ENCODE results near the gene BPTF.

BPTF gene

DNA sequence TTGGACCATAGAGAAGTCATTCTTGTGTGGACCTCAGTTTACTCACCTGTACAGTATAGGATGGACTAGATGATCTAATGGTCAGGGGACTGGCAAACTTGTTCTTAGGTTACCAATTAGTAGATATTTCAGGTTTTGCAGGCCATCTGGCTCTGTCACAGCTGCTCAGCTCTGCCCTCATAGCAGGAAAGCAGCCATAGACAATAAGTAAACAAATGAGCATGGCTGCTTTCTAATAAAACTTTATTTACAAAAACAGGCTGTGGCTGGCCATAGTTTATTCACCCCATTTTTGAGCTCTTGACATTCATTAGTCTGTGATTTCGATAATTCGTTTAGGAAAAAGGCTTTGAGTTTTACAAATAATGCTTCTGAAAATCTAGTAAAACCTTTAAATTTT is 12.7 kb downstream of the BPTF start:
- ChIA-PET POLR2A (interaction anchor here (0.6 kb wide), 1 partner anchor 13 kb away, joined by 3 read pairs; the partner anchor contains the start of gene BPTF), CTCF (no interaction called here)
- H3K4me3 ChIP-seq (ENCODE audit: low read depth, low read length), result no peak overlapping the region
- no peaks in the 10 kb centered on the region; the same call in 1 of the 2 replicates for H3K4me1 ChIP-seq (ENCODE audit: control insufficient read depth, insufficient read depth, low read length)
- H3K9me3 ChIP-seq (ENCODE audit: control insufficient read depth, insufficient read depth, low read depth, low read length), result no peaks in the 10 kb centered on the region
- no peak for TF ChIP-seq SCRT2 (tag by site-specific recombination; IDR thresholded peaks at IDR 0.05)
- no peak for TF ChIP-seq ZNF571 (tag by site-specific recombination; IDR thresholded peaks at IDR 0.05)
- TF ChIP-seq, protein P1, sequence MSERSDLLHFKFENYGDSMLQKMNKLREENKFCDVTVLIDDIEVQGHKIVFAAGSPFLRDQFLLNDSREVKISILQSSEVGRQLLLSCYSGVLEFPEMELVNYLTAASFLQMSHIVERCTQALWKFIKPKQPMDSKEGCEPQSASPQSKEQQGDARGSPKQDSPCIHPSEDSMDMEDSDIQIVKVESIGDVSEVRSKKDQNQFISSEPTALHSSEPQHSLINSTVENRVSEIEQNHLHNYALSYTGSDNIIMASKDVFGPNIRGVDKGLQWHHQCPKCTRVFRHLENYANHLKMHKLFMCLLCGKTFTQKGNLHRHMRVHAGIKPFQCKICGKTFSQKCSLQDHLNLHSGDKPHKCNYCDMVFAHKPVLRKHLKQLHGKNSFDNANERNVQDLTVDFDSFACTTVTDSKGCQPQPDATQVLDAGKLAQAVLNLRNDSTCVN (tag by site-specific recombination; optimal IDR thresholded peaks at IDR 0.05), result no peak
- no peak for TF ChIP-seq MEIS1 (CRISPR knock-in tag; IDR thresholded peaks at IDR 0.05; ENCODE audit: borderline replicate concordance)
- TF ChIP-seq ZNF600 (tag by site-specific recombination; IDR thresholded peaks at IDR 0.05), result no peak
- no peak overlapping the region for H3K27ac ChIP-seq (ENCODE audit: extremely low read depth, low read depth, low read length)
- H3K36me3 ChIP-seq (ENCODE audit: control insufficient read depth in 2 of 2, insufficient read depth in 1 of 2, low read length in 2 of 2), result peaks cover 0 to 11% of the 10 kb centered on the region in 2 experiments; a peak in 1 of 3 replicates

GRCh38 chr17:67838538-67838937 is 13.2 kb downstream of the BPTF start:
- Histone ChIP-seq H3K27ac (ENCODE audit: extremely low read depth, low read depth, low read length) (no peak overlapping the region), H3K9me3 (ENCODE audit: control insufficient read depth, insufficient read depth, low read depth, low read length) (no peaks in the 10 kb centered on the region), H3K36me3 (ENCODE audit: control insufficient read depth in 2 of 2, insufficient read depth in 1 of 2, low read length in 2 of 2) (peaks cover 0 to 6% of the 10 kb centered on the region in 2 experiments; a peak in 1 of 3 replicates), H3K4me1 (ENCODE audit: control insufficient read depth, insufficient read depth, low read length) (no peaks in the 10 kb centered on the region; the same call in 1 of the 2 replicates), H3K4me3 (ENCODE audit: low read depth, low read length) (no peak overlapping the region)
- no peak for TF ChIP-seq ZNF654 (tag by site-specific recombination; IDR thresholded peaks at IDR 0.05; ENCODE audit: low read depth)
- no peak for TF ChIP-seq ZBTB7A (tag by site-specific recombination; IDR thresholded peaks at IDR 0.05; ENCODE audit: low read depth)
- TF ChIP-seq ZNF223 (tag by site-specific recombination; IDR thresholded peaks at IDR 0.05), result no peak
- ChIA-PET CTCF (interaction anchor here (0.7 to 1.4 kb wide), 3 partner anchors 10 to 184 kb away, joined by 3 to 6 read pairs (median 4); no protein-coding TSS in a partner anchor), POLR2A (no interaction called here)

DNA sequence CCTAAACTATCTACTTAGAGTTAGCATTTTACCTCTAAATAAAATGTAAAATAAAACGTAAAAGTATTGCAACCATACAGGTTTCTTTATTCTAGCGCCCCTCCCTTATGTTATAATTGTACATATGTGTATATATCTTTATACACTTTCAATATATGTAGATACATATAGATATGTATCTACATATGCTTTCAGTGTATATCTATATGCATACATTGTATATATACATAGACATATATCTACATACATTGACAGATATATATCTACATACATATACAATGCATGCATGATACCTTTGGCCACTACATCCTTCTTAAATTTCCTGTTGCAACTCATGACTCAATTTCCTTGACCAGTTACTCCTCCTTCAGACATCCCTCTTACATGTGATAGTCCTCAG is 16.7 kb downstream of the BPTF start:
- no peak overlapping the region for H3K4me3 ChIP-seq (ENCODE audit: low read depth, low read length)
- TF ChIP-seq ZNF558 (tag by site-specific recombination; IDR thresholded peaks at IDR 0.05) (peak; percentile 97), PRDM10 (tag by site-specific recombination; IDR thresholded peaks at IDR 0.05) (no peak)
- no peaks in the 10 kb centered on the region for H3K9me3 ChIP-seq (ENCODE audit: control insufficient read depth, insufficient read depth, low read depth, low read length)
- H3K4me1 ChIP-seq (ENCODE audit: control insufficient read depth, insufficient read depth, low read length), result peaks cover 3% of the 10 kb centered on the region
- no peak overlapping the region for H3K27ac ChIP-seq (ENCODE audit: extremely low read depth, low read depth, low read length)
- POLR2A ChIA-PET, result no interaction called here
- H3K36me3 ChIP-seq (ENCODE audit: control insufficient read depth in 2 of 2, insufficient read depth in 1 of 2, low read length in 2 of 2), result peaks cover 0 to 4% of the 10 kb centered on the region in 2 experiments; a peak in 1 of 3 replicates
- CTCF ChIA-PET, result no interaction called here

- H3K4me1 ChIP-seq (ENCODE audit: control insufficient read depth, insufficient read depth, low read length), result peaks cover 5% of the 10 kb centered on the region
- no peak overlapping the region for H3K27ac ChIP-seq (ENCODE audit: extremely low read depth, low read depth, low read length)
- H3K36me3 ChIP-seq (ENCODE audit: control insufficient read depth in 2 of 2, insufficient read depth in 1 of 2, low read length in 2 of 2), result peaks cover 0 to 4% of the 10 kb centered on the region in 2 experiments; a peak in 1 of 3 replicates
- peak; percentile 95 for TF ChIP-seq ZNF558 (tag by site-specific recombination; IDR thresholded peaks at IDR 0.05)
- TF ChIP-seq ZNF23 (tag by site-specific recombination; IDR thresholded peaks at IDR 0.05; ENCODE audit: borderline replicate concordance), result no peak
- POLR2A ChIA-PET, result no interaction called here
- CTCF ChIA-PET, result interaction anchor here (1.3 kb wide), 1 partner anchor 40 kb away, joined by 4 read pairs; no protein-coding TSS in a partner anchor
- H3K4me3 ChIP-seq (ENCODE audit: low read depth, low read length), result no peak overlapping the region
- no peaks in the 10 kb centered on the region for H3K9me3 ChIP-seq (ENCODE audit: control insufficient read depth, insufficient read depth, low read depth, low read length)
These were observed 17.3 kb downstream of the BPTF start for GRCh38 chr17:67842648-67843047.
